ENCODE measurements around the gene C1QTNF12. TPM values are rescaled to one million over a fixed set of nuclear protein-coding genes. Genes with fewer than 3 reads are reported as not detected.
"Not testable (repeated sequence)": the region's sequence is repeated elsewhere in the genome, so short reads cannot be mapped to it uniquely, and the experiment has no call there.

Gene C1QTNF12
- total RNA-seq, 1 experiment from 2014 or later: 4.4 TPM

- no TSS peak for BruUV-seq (replicated peaks)
- CTCF ChIA-PET: no interaction called here
- Histone ChIP-seq H3K4me3 (ENCODE audit: low read depth, low read length, poor library complexity, severe bottlenecking) (no peak overlapping the region), H3K27ac (ENCODE audit: low read depth, low read length, poor library complexity, severe bottlenecking) (no peak overlapping the region), H3K4me1 (ENCODE audit: insufficient read depth, low read length, poor library complexity, severe bottlenecking) (no peaks in the 10 kb centered on the region), H3K9me3 (ENCODE audit: low read depth, low read length, poor library complexity, severe bottlenecking) (no peaks in the 10 kb centered on the region), H3K27me3 (replicated peaks; ENCODE audit: insufficient read depth, low read depth, low read length, poor library complexity) (no peaks in the 10 kb centered on the region), H3K36me3 (ENCODE audit: insufficient read depth, low read length, poor library complexity, severe bottlenecking) (no peaks in the 10 kb centered on the region)
- TF ChIP-seq CTCF (conservative IDR thresholded peaks at IDR 0.05; ENCODE audit: low read depth, low read length): no peak
- no peak for TF ChIP-seq EZH2 (IDR thresholded peaks at IDR 0.05; ENCODE audit: borderline replicate concordance, low read depth, low read length, poor library complexity, severe bottlenecking)
- intact Hi-C loops (cut with micrococcal nuclease; ENCODE audit: unreplicated experiment): no loop called here
- POLR2A ChIA-PET (ENCODE audit: low non-redundant PET): no interaction called here
- no peak for DNase-seq (ENCODE audit: low spot score)
These were observed 49.4 kb downstream of the C1QTNF12 start for GRCh38 chr1:1197188-1197500.

DNA sequence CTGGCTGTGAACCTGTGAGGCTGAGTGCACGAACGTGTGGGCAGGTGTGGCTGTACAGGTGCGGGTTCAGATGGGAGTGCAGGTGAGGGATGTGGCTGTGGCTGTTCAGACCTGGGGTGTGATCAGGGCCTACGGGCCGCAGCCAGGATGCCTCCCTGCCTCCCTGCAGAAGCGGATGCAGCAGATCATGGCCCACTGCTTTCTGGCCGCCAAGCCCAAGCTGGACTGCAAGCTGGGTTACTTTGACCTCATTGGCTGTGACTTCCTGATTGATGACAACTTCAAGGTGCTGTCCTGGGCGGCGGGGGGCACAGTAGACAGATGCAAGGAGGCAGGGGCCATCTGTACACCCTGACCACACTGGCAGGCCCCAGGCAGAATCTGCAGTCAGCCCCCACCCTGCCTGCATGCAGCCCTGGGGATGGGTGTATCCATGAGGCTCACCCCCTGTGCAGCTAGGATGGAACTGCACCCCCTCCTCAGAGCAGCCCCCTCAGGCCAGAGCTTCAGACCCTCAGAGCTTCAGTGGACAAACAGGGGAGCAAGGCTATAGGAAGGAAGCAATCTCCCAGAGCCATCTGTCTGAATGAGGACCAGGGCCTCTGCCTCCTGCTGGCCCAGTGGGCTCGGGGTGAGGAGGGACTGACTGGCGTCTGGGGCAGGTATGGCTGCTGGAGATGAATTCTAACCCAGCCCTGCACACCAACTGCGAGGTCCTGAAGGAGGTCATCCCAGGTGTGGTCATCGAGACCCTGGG is 49.9 kb downstream of the C1QTNF12 start:
- intact Hi-C loops (cut with micrococcal nuclease; ENCODE audit: unreplicated experiment): no loop called here
- TF ChIP-seq EZH2 (IDR thresholded peaks at IDR 0.05; ENCODE audit: borderline replicate concordance, low read depth, low read length, poor library complexity, severe bottlenecking) (no peak), CTCF (conservative IDR thresholded peaks at IDR 0.05; ENCODE audit: low read depth, low read length) (no peak)
- H3K27ac ChIP-seq (ENCODE audit: low read depth, low read length, poor library complexity, severe bottlenecking): no peak overlapping the region
- no peak overlapping the region for H3K4me3 ChIP-seq (ENCODE audit: low read depth, low read length, poor library complexity, severe bottlenecking)
- no peaks in the 10 kb centered on the region for H3K27me3 ChIP-seq (replicated peaks; ENCODE audit: insufficient read depth, low read depth, low read length, poor library complexity)
- no peaks in the 10 kb centered on the region for H3K9me3 ChIP-seq (ENCODE audit: low read depth, low read length, poor library complexity, severe bottlenecking)
- H3K36me3 ChIP-seq (ENCODE audit: insufficient read depth, low read length, poor library complexity, severe bottlenecking): no peaks in the 10 kb centered on the region
- DNase-seq (ENCODE audit: low spot score): no peak
- H3K4me1 ChIP-seq (ENCODE audit: insufficient read depth, low read length, poor library complexity, severe bottlenecking): no peaks in the 10 kb centered on the region
- ChIA-PET CTCF (no interaction called here), POLR2A (ENCODE audit: low non-redundant PET) (no interaction called here)
- no TSS peak for BruUV-seq (replicated peaks)

GRCh38 chr1:1195726-1196125 is 50.8 kb downstream of the C1QTNF12 start:
- H3K4me1 ChIP-seq (ENCODE audit: insufficient read depth, low read length, poor library complexity, severe bottlenecking); CTCF ChIA-PET; H3K27me3 ChIP-seq (replicated peaks; ENCODE audit: insufficient read depth, low read depth, low read length, poor library complexity); H3K9me3 ChIP-seq (ENCODE audit: low read depth, low read length, poor library complexity, severe bottlenecking); intact Hi-C loops (cut with micrococcal nuclease; ENCODE audit: unreplicated experiment); H3K36me3 ChIP-seq (ENCODE audit: insufficient read depth, low read length, poor library complexity, severe bottlenecking); H3K4me3 ChIP-seq (ENCODE audit: low read depth, low read length, poor library complexity, severe bottlenecking); BruUV-seq (replicated peaks); H3K27ac ChIP-seq (ENCODE audit: low read depth, low read length, poor library complexity, severe bottlenecking); POLR2A ChIA-PET (ENCODE audit: low non-redundant PET); DNase-seq (ENCODE audit: low spot score): not testable (repeated sequence)

DNA sequence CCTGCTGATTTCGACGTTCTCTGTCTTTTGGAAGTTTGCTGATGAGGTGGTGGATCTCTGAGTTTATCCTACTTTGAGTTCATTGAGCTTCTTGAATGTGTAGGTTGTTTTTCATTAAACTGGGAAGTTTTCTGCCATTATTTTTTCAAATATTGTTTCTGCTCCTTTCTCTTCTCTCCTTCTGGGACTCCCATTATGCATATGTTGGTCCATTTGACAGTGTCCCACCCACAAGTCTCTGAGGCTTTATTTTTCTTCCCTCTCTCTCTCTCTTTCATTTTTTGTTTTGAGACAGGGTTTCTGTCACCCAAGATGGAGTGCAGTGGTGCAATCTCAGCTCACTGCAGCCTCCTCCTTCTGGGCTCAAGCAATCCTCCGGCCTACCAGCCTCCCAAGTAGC is 51.8 kb downstream of the C1QTNF12 start:
- BruUV-seq (replicated peaks): no TSS peak
- ChIA-PET POLR2A (ENCODE audit: low non-redundant PET) (no interaction called here), CTCF (no interaction called here)
- H3K27ac ChIP-seq (ENCODE audit: low read depth, low read length, poor library complexity, severe bottlenecking): no peak overlapping the region
- H3K9me3 ChIP-seq (ENCODE audit: low read depth, low read length, poor library complexity, severe bottlenecking): no peaks in the 10 kb centered on the region
- H3K36me3 ChIP-seq (ENCODE audit: insufficient read depth, low read length, poor library complexity, severe bottlenecking): no peaks in the 10 kb centered on the region
- no peaks in the 10 kb centered on the region for H3K27me3 ChIP-seq (replicated peaks; ENCODE audit: insufficient read depth, low read depth, low read length, poor library complexity)
- TF ChIP-seq EZH2 (IDR thresholded peaks at IDR 0.05; ENCODE audit: borderline replicate concordance, low read depth, low read length, poor library complexity, severe bottlenecking): no peak
- TF ChIP-seq CTCF (conservative IDR thresholded peaks at IDR 0.05; ENCODE audit: low read depth, low read length): no peak
- no peaks in the 10 kb centered on the region for H3K4me1 ChIP-seq (ENCODE audit: insufficient read depth, low read length, poor library complexity, severe bottlenecking)
- DNase-seq (ENCODE audit: low spot score): no peak
- intact Hi-C loops (cut with micrococcal nuclease; ENCODE audit: unreplicated experiment): no loop called here
- no peak overlapping the region for H3K4me3 ChIP-seq (ENCODE audit: low read depth, low read length, poor library complexity, severe bottlenecking)

All from A673 (cell line).